HL-60 (cell line): ENCODE measurements around the gene BCL11B.

Experiments
- DNase-seq, 2 experiments: peaks; one replicate each; pipeline ENCODE4 v3.0.0-alpha.2; 2010 to 2020; ENCODE audit warnings: low read depth in 1 of 2, low spot score in 1 of 2
- H3K27ac ChIP-seq: fragments of 250-450 bp; sonication (Bioruptor Pico); replicated peaks from 2 replicates; pipeline ENCODE4 v1.5.1; 2020; ENCODE audit warnings: mild to moderate bottlenecking, moderate library complexity
- H3K27me3 ChIP-seq: fragments of 250-450 bp; sonication (Bioruptor Pico); 2 replicates; pipeline ENCODE4 v1.5.1; 2021; ENCODE audit warnings: mild to moderate bottlenecking, moderate library complexity; ENCODE audit not compliant: insufficient read depth, poor library complexity, severe bottlenecking
- H3K4me3 ChIP-seq: replicated peaks from 2 replicates; pipeline ENCODE4 v1.5.1; 2011; ENCODE audit warnings: mild to moderate bottlenecking, control low read depth, low read length; ENCODE audit not compliant: insufficient read depth
- CTCF ChIP-seq: IDR thresholded peaks from one replicate; pipeline ENCODE4 v1.5.1; 2011; ENCODE audit warnings: low read length, control low read depth, inconsistent platforms; ENCODE audit not compliant: insufficient read depth
- GABPA ChIP-seq: IDR thresholded peaks from 2 replicates; pipeline ENCODE4 v1.6.1; 2012; ENCODE audit warnings: low read depth
- POLR2AphosphoS5 ChIP-seq: IDR thresholded peaks from 2 replicates; pipeline ENCODE4 v1.6.1; 2012; ENCODE audit warnings: low read depth
- SPI1 ChIP-seq: IDR thresholded peaks from 2 replicates; pipeline ENCODE4 v1.6.1; 2012; ENCODE audit warnings: low read depth, mild to moderate bottlenecking, borderline replicate concordance
- TF ChIP-seq, protein P1 (sequence below): IDR thresholded peaks from 2 replicates; pipeline ENCODE4 v1.6.1; 2012; ENCODE audit warnings: low read depth; ENCODE audit not compliant: insufficient replicate concordance

BCL11B gene

DNA sequence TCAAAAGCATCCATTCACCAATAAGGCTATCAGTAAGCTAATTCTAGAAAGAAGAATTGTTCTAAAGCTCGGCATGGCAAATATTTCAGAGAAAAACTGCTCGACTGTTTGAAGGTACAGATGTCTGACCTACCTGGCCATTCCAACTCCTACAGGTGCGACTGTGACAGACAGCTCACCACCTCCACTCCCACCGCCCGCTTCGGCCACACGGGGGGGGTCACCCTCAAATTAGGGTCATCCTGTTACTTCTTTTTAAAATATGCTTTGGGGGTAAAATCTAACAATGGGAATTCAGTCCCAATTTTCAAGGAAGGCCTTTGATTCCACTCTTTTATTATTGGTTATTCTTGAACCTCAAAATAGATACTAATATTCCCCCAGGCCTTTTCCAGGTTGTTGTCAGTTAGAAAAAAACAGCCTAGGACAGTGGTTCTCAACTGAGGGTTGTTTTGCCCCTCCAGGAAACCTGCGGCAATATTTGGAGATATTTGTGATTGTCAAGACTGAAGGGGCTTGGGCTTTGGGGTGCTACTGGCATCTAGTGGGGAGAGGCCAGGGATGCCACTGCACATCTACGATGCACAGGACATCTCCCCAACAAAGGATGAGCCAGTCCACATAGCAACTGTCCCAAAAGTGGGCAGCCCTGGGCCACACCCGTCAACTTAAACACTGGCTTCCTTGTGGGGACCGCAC, 81.2 kb downstream of the BCL11B start:
- H3K27me3 ChIP-seq = no peaks in the 10 kb centered on the region

DNA sequence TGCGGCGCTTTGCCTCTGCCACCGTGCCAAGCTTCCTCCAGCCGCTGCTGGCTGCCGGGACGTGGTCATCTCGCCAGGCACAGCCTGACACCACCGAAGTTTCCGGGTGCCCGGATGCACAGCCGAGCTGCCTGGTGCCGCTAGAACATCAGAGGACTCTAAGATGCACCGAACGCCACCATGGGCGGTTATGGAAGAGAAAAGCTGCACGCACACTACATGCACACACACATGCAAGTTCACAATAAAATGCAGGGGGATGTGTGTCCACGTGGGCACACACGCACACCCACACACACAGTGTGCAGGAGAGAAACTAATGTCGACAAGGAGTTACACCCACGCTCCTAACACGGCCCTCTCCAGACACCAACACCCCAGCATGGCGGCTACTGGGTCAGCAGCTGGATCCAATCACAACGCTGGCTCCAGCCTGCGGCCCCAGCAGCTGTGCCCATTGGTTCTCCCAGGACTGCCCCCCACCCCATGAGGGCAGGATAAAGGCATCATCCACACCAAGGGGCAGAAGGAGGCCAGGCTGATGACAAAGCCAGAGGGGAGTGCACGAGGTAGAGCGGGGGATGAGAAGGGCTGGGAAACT, 82.7 kb downstream of the BCL11B start:
- no peak overlapping the region for H3K4me3 ChIP-seq
- no peak overlapping the region for H3K27ac ChIP-seq
- TF ChIP-seq, protein P1, sequence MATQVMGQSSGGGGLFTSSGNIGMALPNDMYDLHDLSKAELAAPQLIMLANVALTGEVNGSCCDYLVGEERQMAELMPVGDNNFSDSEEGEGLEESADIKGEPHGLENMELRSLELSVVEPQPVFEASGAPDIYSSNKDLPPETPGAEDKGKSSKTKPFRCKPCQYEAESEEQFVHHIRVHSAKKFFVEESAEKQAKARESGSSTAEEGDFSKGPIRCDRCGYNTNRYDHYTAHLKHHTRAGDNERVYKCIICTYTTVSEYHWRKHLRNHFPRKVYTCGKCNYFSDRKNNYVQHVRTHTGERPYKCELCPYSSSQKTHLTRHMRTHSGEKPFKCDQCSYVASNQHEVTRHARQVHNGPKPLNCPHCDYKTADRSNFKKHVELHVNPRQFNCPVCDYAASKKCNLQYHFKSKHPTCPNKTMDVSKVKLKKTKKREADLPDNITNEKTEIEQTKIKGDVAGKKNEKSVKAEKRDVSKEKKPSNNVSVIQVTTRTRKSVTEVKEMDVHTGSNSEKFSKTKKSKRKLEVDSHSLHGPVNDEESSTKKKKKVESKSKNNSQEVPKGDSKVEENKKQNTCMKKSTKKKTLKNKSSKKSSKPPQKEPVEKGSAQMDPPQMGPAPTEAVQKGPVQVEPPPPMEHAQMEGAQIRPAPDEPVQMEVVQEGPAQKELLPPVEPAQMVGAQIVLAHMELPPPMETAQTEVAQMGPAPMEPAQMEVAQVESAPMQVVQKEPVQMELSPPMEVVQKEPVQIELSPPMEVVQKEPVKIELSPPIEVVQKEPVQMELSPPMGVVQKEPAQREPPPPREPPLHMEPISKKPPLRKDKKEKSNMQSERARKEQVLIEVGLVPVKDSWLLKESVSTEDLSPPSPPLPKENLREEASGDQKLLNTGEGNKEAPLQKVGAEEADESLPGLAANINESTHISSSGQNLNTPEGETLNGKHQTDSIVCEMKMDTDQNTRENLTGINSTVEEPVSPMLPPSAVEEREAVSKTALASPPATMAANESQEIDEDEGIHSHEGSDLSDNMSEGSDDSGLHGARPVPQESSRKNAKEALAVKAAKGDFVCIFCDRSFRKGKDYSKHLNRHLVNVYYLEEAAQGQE = no peak
- TF ChIP-seq CTCF (no peak), GABPA (no peak), SPI1 (no peak), POLR2AphosphoS5 (no peak)
- DNase-seq = no peak
- no peaks in the 10 kb centered on the region for H3K27me3 ChIP-seq

More for the DNA sequence above, 81.2 kb downstream of the BCL11B start:
- TF ChIP-seq POLR2AphosphoS5 (no peak), CTCF (no peak), SPI1 (no peak), GABPA (no peak)
- TF ChIP-seq, protein P1 = no peak
- Histone ChIP-seq H3K4me3 (no peak overlapping the region), H3K27ac (no peak overlapping the region)
- DNase-seq = peak in 1 of 2 experiments; percentile 22

- DNase-seq = no peak
- H3K27ac ChIP-seq = no peak overlapping the region
- H3K4me3 ChIP-seq = no peak overlapping the region
- no peak for TF ChIP-seq GABPA
- TF ChIP-seq, protein P1 = no peak
- no peak for TF ChIP-seq POLR2AphosphoS5
- no peak for TF ChIP-seq CTCF
- TF ChIP-seq SPI1 = no peak
- H3K27me3 ChIP-seq = no peaks in the 10 kb centered on the region
These were observed 83.2 kb downstream of the BCL11B start for GRCh38 chr14:99188731-99189191.
